ENCODE data around the gene PKHD1. TPM values are rescaled to one million over a fixed set of nuclear protein-coding genes. Genes with fewer than 3 reads are reported as not detected.

The PKHD1 gene
- total RNA-seq, 1 donor from 2014 or later: 67.1 TPM

Other genes starting within 250 kb of the PKHD1 start
- not detected in 2 replicates for gene IL17A, start 98.8 kb upstream of the PKHD1 start, total RNA-seq
- gene IL17F, start 156.9 kb upstream of the PKHD1 start, total RNA-seq: not detected in 2 replicates
- gene MCM3, start 197.1 kb upstream of the PKHD1 start, total RNA-seq: 42.2 and 48.6 TPM in 2 replicates